Activated CD4-positive, alpha-beta T cell treated with anti-CD3 and anti-CD28 coated beads, Interleukin-10, Interleukin-2, amounts not matched to agents 100 ng/mL and 50 ng/mL, durations not matched to agents 16 hours and 8 hours (primary cell): Measurements from ENCODE around the gene ARHGAP24.
"Not testable (repeated sequence)": the region's sequence is repeated elsewhere in the genome, so short reads cannot be mapped to it uniquely, and the experiment has no call there.

Source experiments
- DNase-seq: peaks from one replicate; pipeline ENCODE4 v3.0.0-alpha.2; 2020

Gene ARHGAP24

GRCh38 chr4:85929961-85930665 lies 455.2 kb downstream of the ARHGAP24 start:
- DNase-seq = peak; percentile 1

- DNase-seq = no peak
Observed at GRCh38 chr4:85932500-85933290, 457.7 kb downstream of the ARHGAP24 start.

- no peak for DNase-seq
Observed at GRCh38 chr4:85933291-85933640, 458.3 kb downstream of the ARHGAP24 start.

GRCh38 chr4:85937507-85937906 lies 462.6 kb downstream of the ARHGAP24 start:
- no peak for DNase-seq

- DNase-seq = no peak
Observed at GRCh38 chr4:85938062-85938461, 463.1 kb downstream of the ARHGAP24 start.

GRCh38 chr4:85938902-85939301 lies 464.0 kb downstream of the ARHGAP24 start:
- no peak for DNase-seq

GRCh38 chr4:85939595-85939994 lies 464.6 kb downstream of the ARHGAP24 start:
- DNase-seq = no peak

GRCh38 chr4:85940151-85940550 lies 465.2 kb downstream of the ARHGAP24 start:
- DNase-seq = no peak

- no peak for DNase-seq
Observed at GRCh38 chr4:85942107-85942506, 467.2 kb downstream of the ARHGAP24 start.

- DNase-seq = no peak
Observed at GRCh38 chr4:85946821-85947220, 471.9 kb downstream of the ARHGAP24 start.

- DNase-seq = no peak
Observed at GRCh38 chr4:85951099-85951498, 476.1 kb downstream of the ARHGAP24 start.

GRCh38 chr4:85952528-85952927 lies 477.6 kb downstream of the ARHGAP24 start:
- DNase-seq = no peak

- no peak for DNase-seq
Observed at GRCh38 chr4:85952972-85953650, 478.2 kb downstream of the ARHGAP24 start.

- no peak for DNase-seq
Observed at GRCh38 chr4:85953651-85954018, 478.7 kb downstream of the ARHGAP24 start.

- no peak for DNase-seq
Observed at GRCh38 chr4:85955620-85956292, 480.8 kb downstream of the ARHGAP24 start.

GRCh38 chr4:85956293-85956945 lies 481.5 kb downstream of the ARHGAP24 start:
- DNase-seq = no peak

- DNase-seq = no peak
Observed at GRCh38 chr4:85961887-85962286, 486.9 kb downstream of the ARHGAP24 start.

GRCh38 chr4:85963231-85963630 lies 488.3 kb downstream of the ARHGAP24 start:
- DNase-seq = no peak

- no peak for DNase-seq
Observed at GRCh38 chr4:85964298-85964697, 489.3 kb downstream of the ARHGAP24 start.

GRCh38 chr4:85965017-85965416 lies 490.1 kb downstream of the ARHGAP24 start:
- not testable (repeated sequence) for DNase-seq

GRCh38 chr4:85965529-85965928 lies 490.6 kb downstream of the ARHGAP24 start:
- no peak for DNase-seq

- DNase-seq = no peak
Observed at GRCh38 chr4:85966373-85966772, 491.4 kb downstream of the ARHGAP24 start.

- DNase-seq = no peak
Observed at GRCh38 chr4:85967872-85968271, 492.9 kb downstream of the ARHGAP24 start.
